EH (cell line): ENCODE data around the gene SOBP.

Experiments used
- DNase-seq: peaks from one replicate; pipeline ENCODE4 v3.0.0-alpha.2; 2015; ENCODE audit warnings: low read depth

Gene SOBP

GRCh38 chr6:107639511-107639910 lies 149.6 kb downstream of the SOBP start:
- DNase-seq, result no peak

GRCh38 chr6:107641071-107641470 lies 151.2 kb downstream of the SOBP start:
- no peak for DNase-seq

- DNase-seq, result no peak
These were observed 151.6 kb downstream of the SOBP start for GRCh38 chr6:107641500-107641941.

GRCh38 chr6:107642095-107642860 lies 152.4 kb downstream of the SOBP start:
- no peak for DNase-seq

DNA sequence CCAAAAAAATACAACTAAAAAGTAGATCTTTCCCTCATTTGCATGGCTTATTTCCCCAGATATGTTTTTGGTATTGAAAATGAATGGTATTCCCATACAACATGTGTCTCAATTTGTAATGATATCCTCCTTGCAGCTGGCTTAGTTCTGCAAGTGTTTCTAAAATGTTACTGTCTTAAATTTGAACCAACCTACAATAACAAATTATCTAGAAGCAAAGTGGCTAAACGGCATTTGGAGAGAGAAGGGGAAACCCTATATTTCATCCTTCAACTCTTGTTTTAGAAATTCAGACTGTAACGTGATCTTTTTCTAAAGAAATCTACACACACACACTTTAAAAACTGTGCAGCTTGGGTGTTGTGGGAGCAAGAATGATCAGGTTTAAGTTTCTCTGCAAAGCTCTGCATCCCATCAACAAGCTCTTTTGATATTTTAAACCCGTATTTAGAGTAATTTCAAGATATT lies 153.0 kb downstream of the SOBP start:
- DNase-seq, result no peak

- DNase-seq, result no peak
These were observed 154.6 kb downstream of the SOBP start for GRCh38 chr6:107644513-107644912.

DNA sequence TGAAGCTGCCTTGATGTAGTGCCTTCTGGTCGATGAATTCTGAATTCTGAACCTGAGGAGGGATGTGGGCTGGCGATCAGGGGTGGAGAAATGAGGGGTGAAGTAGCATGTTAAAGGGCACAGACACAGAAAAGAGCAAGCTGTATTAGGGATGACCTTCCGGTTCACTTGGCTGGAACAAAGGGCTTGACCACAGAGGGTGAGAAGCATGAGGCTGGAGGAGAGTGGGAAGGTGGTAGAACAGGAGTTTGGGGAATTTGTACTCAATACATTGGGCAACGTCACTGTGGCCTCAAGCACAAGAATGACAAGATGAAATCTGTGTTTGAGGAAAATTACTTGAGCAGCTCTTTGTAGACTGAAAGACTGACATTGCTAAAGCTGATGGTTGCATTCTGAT lies 155.8 kb downstream of the SOBP start:
- no peak for DNase-seq

GRCh38 chr6:107646176-107646575 lies 156.3 kb downstream of the SOBP start:
- no peak for DNase-seq

- no peak for DNase-seq
These were observed 157.0 kb downstream of the SOBP start for GRCh38 chr6:107646776-107647438.

DNA sequence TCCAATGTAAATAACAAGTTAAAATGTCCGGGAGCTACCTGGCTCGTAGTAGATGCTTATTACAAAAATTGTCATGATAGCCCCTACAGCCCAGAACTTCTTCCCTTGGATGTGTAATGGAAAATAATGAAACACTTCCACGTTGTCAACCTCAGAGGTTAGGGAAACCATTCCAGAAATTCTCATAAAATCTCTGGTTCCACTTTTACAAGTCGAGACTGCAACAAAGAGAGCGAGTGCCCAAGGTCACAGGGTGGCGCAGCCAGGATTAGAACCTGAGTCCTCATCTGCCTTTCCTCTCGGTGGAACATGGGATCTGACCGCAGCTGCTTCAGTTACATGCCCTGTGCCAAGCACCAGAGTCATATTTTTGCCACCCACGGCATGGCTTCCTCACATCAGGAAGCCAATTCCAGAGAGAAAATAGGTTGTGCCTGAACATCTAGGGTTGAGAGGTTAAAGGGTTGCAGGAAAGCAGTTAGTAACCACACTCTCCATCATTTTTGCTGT lies 157.6 kb downstream of the SOBP start:
- DNase-seq, result no peak

DNA sequence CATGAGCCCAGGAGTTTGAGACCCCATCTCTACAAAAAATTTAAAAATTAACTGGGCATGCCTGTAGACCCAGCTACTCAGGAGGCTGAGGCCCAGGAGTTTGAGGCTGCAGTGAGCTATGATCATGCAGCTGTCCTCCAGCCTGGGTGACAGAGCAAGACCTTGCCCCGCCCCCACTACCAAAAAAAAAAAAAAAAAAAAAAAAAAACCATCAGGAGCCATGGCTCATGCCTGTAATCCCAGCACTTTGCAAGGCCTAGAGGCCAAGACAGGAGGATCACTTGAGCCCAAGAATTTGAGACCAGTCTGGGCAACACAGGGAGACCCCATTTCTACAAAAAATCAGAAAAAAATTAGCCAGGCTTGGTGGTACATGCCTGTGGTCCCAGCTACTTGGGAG lies 159.1 kb downstream of the SOBP start:
- no peak for DNase-seq

DNA sequence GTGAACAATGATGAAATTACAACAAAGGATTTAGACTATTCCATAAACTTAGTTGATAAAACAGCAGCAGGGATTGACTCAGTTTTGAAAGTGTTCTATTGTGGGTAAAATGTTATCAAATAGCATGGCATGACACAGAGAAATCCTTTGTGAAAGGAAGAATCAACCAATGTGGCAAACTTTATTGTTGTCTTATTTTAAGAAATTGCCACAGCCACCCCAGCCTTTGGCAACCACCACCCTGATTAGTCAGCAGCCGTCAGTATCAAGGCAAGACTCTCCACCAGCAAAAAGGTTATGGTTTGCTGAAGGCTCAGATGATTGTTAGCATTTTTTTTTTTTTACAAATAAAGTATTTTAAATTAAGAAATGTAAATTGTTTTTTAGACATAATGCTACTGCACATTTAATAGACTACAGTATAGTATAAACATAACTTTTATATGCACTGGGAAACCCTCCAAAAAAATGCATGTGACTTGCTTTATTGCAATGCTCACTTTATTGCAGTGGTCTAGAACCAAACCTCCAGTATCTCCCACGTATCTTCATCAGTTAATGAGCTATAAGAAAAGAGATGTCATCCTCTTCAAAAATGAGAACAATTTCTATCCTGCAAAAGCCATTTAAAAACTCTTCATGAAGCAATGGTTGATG lies 162.7 kb downstream of the SOBP start:
- DNase-seq, result peak; percentile 24

DNA sequence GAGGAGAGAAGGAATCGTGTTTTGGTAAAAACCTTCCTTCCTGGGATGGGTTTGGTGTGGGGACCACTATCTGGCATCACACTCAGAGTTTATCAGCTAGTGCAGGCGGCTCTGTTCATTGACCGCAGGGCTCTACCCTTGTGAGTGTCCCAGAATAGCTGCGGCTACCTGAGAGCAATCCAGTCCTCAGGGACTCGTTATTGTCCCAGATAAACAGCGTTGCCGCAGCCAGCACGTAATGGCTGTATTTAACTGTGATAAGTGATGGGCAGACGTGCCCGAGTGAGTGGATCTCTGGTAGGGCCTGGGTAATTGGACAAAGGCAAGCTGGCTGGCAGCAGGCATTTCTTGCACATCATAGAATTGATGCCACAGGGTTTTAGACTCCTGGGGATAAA lies 163.3 kb downstream of the SOBP start:
- no peak for DNase-seq

GRCh38 chr6:107653861-107654394 lies 164.0 kb downstream of the SOBP start:
- no peak for DNase-seq

DNA sequence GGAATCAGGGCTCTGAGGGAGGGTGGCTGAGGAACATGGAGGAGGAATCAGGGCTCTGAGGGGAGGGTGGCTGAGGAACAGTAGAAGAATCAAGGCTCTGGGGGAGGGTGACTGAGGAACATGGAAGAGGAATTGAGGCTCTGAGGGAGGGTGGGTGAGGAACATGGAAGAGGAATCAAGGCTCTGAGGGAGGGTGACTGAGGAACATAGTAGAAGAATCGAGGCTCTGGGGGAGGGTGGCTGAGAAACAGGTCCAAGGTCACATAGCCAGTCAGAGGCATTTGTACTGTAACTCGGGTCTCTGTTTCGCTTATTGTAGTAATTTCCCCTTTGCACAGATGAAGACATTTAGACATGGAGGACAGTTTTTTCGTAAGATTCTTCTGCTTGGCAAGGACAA lies 164.8 kb downstream of the SOBP start:
- DNase-seq, result no peak

GRCh38 chr6:107655245-107655644 lies 165.3 kb downstream of the SOBP start:
- DNase-seq, result no peak

GRCh38 chr6:107655864-107656263 lies 165.9 kb downstream of the SOBP start:
- no peak for DNase-seq

- peak; percentile 47 for DNase-seq
These were observed 166.5 kb downstream of the SOBP start for GRCh38 chr6:107656401-107656800.

DNA sequence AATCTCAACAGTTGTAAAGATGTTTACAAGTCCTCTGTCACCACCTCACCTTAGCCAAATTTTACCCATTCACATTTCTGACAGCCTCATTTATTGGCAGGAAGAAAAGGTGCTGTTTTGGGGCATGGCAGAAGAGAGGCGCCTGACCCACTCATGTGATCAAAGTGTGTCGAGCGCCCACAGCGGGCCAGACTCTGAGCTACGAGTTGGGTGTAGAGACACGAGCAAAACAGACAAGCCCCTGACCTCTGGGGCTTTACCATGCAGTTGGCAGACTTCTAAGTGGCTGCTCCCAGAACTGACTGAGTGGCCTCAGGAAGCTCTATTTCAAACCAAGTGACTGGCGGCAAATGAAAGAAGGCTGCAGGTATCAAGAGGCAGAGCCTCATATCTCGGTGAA lies 167.0 kb downstream of the SOBP start:
- DNase-seq, result no peak

DNA sequence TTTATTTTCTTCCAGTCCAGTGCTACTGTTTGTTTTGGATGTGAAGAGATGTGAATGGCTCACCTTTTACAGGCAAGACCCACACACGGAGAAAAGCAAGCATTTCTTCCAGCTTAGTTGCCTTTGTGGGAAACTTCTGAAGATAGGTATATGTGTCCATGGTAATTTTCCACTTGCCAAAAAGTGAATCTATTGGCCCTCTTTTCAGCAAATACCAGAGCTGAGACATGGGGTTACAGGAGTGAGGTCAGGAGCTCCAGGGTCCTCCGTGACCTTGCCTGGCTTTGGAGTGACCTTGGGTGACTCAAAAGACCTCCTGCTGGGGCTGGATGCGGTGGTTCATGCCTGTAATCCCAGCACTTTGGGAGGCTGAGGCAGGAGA lies 167.4 kb downstream of the SOBP start:
- no peak for DNase-seq

GRCh38 chr6:107657755-107658461 lies 168.0 kb downstream of the SOBP start:
- peak; percentile 74 for DNase-seq
